Smooth muscle cell (in vitro differentiated cells): ENCODE results near the gene AEBP2. TPM values are rescaled to one million over a fixed set of nuclear protein-coding genes. Genes with fewer than 3 reads are reported as not detected.

ENCODE experiments used
- DNase-seq: peaks from one replicate; lab custom pipeline; 2025; ENCODE audit not compliant: unreplicated experiment; lab: John Stamatoyannopoulos, UW
- H2AFZ ChIP-seq: fragments of 200-600 bp; sonication (generic); 2 replicates; pipeline ENCODE4 v1.6.0; 2016; ENCODE audit warnings: antibody characterized with exemption, low read depth, mild to moderate bottlenecking
- H3F3A ChIP-seq: fragments of 200-600 bp; sonication (generic); 2 replicates; pipeline ENCODE4 v1.6.0; 2017; ENCODE audit warnings: antibody characterized with exemption, low read depth
- H3K27ac ChIP-seq: fragments of 200-600 bp; sonication (generic); 2 replicates; pipeline ENCODE4 v1.5.1; 2016; ENCODE audit warnings: low read depth, mild to moderate bottlenecking
- H3K27me3 ChIP-seq: fragments of 200-600 bp; sonication (generic); 2 replicates; pipeline ENCODE4 v1.6.1; 2016; ENCODE audit warnings: low read depth, mild to moderate bottlenecking
- H3K36me3 ChIP-seq: fragments of 200-600 bp; sonication (generic); 2 replicates; pipeline ENCODE4 v1.5.1; 2016; ENCODE audit warnings: low read depth
- H3K4me1 ChIP-seq: fragments of 200-600 bp; sonication (generic); 2 replicates; pipeline ENCODE4 v1.5.1; 2016; ENCODE audit warnings: low read depth
- H3K4me2 ChIP-seq: fragments of 200-600 bp; sonication (generic); 2 replicates; pipeline ENCODE4 v1.6.0; 2016; ENCODE audit warnings: mild to moderate bottlenecking
- H3K4me3 ChIP-seq: fragments of 200-600 bp; sonication (generic); 2 replicates; pipeline ENCODE4 v1.5.1; 2016; ENCODE audit warnings: mild to moderate bottlenecking
- H3K79me2 ChIP-seq: fragments of 200-600 bp; sonication (generic); 2 replicates; pipeline ENCODE4 v1.6.0; 2016; ENCODE audit warnings: low read depth, mild to moderate bottlenecking
- H3K9ac ChIP-seq: fragments of 200-600 bp; sonication (generic); 2 replicates; pipeline ENCODE4 v1.6.0; 2016; ENCODE audit warnings: low read depth
- H3K9me3 ChIP-seq: fragments of 200-600 bp; sonication (generic); replicated peaks from 2 replicates; pipeline ENCODE4 v1.5.1; 2016; ENCODE audit warnings: low read depth
- H4K20me1 ChIP-seq: fragments of 200-600 bp; sonication (generic); 2 replicates; pipeline ENCODE4 v1.6.0; 2016; ENCODE audit warnings: low read depth
- CTCF ChIP-seq: fragments of 200-600 bp; sonication (generic); IDR thresholded peaks from 2 replicates; pipeline ENCODE4 v1.5.1; 2017; ENCODE audit warnings: borderline replicate concordance, mild to moderate bottlenecking, antibody characterized with exemption; ENCODE audit not compliant: insufficient read depth, poor library complexity, severe bottlenecking
- WGBS: methylation state at CpG from one replicate; pipeline ENCODE4 v1.1.7; 2016; ENCODE audit warnings: low lambda C conversion rate; 5-methylcytosine and 5-hydroxymethylcytosine counted together
- polyA plus RNA-seq: library from polyadenylated mRNA; unstranded; fragments of >200 nt; fragmentation: Nextera tagmentation; extraction: Ambion mirVana; gene quantifications from 2 replicates; pipeline ENCODE4 v1.2.1, GENCODE V29; 2016
- total RNA-seq: library from RNA; depleted of rRNA; stranded (reverse); fragments of >200 nt; gene quantifications from 2 replicates; pipeline ENCODE4 v1.2.3, GENCODE V29; 2014

The AEBP2 gene
- total and polyA plus RNA-seq, 2 experiments from 2014 or later = 7.6 to 24.5 TPM

- H2AFZ ChIP-seq = no peak overlapping the region
- no peak overlapping the region for H3K27ac ChIP-seq
- no peak overlapping the region for H3K4me3 ChIP-seq
- peaks cover 94% of the 10 kb centered on the region for H4K20me1 ChIP-seq
- no peaks in the 10 kb centered on the region for H3K9me3 ChIP-seq
- 96% methylated on average over 7 of the region's 7 CpGs for WGBS
- no peaks in the 10 kb centered on the region for H3K36me3 ChIP-seq
- peaks cover 100% of the 10 kb centered on the region for H3K79me2 ChIP-seq
- no peak overlapping the region for H3K4me2 ChIP-seq
- H3K4me1 ChIP-seq = peaks cover 6% of the 10 kb centered on the region
- H3K9ac ChIP-seq = no peak overlapping the region
- H3K27me3 ChIP-seq = no peaks in the 10 kb centered on the region
- no peak for TF ChIP-seq CTCF
- no peak for DNase-seq
- H3F3A ChIP-seq = no peaks in the 10 kb centered on the region
Observed at GRCh38 chr12:19456176-19456575, 16.9 kb downstream of the AEBP2 start.

GRCh38 chr12:19457561-19457960 lies 18.3 kb downstream of the AEBP2 start:
- peaks cover 94% of the 10 kb centered on the region for H4K20me1 ChIP-seq
- peaks cover 6% of the 10 kb centered on the region for H3K4me1 ChIP-seq
- no peaks in the 10 kb centered on the region for H3K9me3 ChIP-seq
- H3K4me3 ChIP-seq = no peak overlapping the region
- WGBS = 96% methylated on average over 6 of the region's 6 CpGs
- H3K79me2 ChIP-seq = peaks cover 100% of the 10 kb centered on the region
- no peak for DNase-seq
- H3F3A ChIP-seq = no peaks in the 10 kb centered on the region
- H3K36me3 ChIP-seq = no peaks in the 10 kb centered on the region
- H3K4me2 ChIP-seq = no peak overlapping the region
- no peak for TF ChIP-seq CTCF
- no peaks in the 10 kb centered on the region for H3K27me3 ChIP-seq
- H2AFZ ChIP-seq = no peak overlapping the region
- H3K27ac ChIP-seq = no peak overlapping the region
- no peak overlapping the region for H3K9ac ChIP-seq

DNA sequence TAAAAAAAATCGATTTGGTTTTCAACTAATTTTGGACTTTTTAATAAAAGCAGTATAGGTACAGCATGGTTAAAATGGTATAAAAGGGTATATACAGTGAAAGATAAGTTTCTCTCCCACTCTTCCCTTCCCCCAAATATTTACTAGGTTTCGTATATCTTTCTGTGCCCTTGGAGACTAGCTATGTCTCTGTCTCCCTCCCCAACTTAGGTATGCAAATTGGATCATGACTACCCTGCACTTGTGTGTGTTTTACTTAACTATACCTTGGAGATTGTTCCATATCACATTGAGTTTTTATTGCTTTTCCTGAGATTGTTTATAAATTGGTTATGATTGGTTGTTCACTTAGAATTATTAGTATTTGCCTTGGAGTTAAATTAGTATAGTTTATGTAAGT lies 19.4 kb downstream of the AEBP2 start:
- Histone ChIP-seq H3K4me2 (no peak overlapping the region), H3K36me3 (no peaks in the 10 kb centered on the region), H2AFZ (no peak overlapping the region), H3K27me3 (no peaks in the 10 kb centered on the region), H3F3A (no peaks in the 10 kb centered on the region), H4K20me1 (peaks cover 93% of the 10 kb centered on the region), H3K4me3 (no peak overlapping the region), H3K4me1 (peaks cover 4% of the 10 kb centered on the region), H3K79me2 (peaks cover 99% of the 10 kb centered on the region), H3K9me3 (no peaks in the 10 kb centered on the region), H3K9ac (no peak overlapping the region), H3K27ac (no peak overlapping the region)
- TF ChIP-seq CTCF = no peak
- 89% methylated on average over 2 of the region's 2 CpGs for WGBS
- DNase-seq = no peak

DNA sequence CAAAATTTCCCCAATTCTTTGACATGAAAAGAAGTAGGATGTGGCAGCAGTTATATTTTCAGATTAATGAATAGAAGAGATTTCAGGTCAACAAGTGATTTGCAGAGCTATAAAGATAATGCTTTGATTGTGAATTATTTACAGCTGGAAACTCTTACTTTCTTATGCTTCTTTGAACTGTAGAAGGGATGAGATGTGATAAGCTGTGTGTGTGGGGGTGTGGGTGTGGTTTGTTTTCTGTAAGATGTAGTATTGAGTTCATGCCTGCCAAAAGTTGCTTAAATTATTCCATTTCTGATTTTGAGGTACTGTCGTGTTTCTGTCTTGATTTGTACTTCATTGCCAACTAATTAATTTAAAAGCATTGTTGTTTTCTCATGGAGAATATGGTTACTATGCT lies 22.7 kb downstream of the AEBP2 start:
- Histone ChIP-seq H2AFZ (no peak overlapping the region), H3K4me1 (no peaks in the 10 kb centered on the region), H3K27me3 (no peaks in the 10 kb centered on the region), H3K9ac (no peak overlapping the region), H4K20me1 (peaks cover 94% of the 10 kb centered on the region), H3K36me3 (no peaks in the 10 kb centered on the region), H3K4me3 (no peak overlapping the region), H3F3A (no peaks in the 10 kb centered on the region), H3K27ac (no peak overlapping the region), H3K9me3 (no peaks in the 10 kb centered on the region), H3K79me2 (peaks cover 99% of the 10 kb centered on the region), H3K4me2 (no peak overlapping the region)
- WGBS = 100% methylated on average over 1 of the region's 1 CpG
- no peak for DNase-seq
- TF ChIP-seq CTCF = no peak
